NOMO-1 (cell line): Measurements from ENCODE around the gene NSMCE4A.
A peak's percentile ranks its signal among the peaks of the same experiment; 100 is the strongest.
"Not testable (repeated sequence)": the region's sequence is repeated elsewhere in the genome, so short reads cannot be mapped to it uniquely, and the experiment has no call there.

Source experiments
- DNase-seq, 2 experiments: peaks; one replicate each; lab custom pipeline; 2025; ENCODE audit not compliant: unreplicated experiment in 2 of 2; lab: John Stamatoyannopoulos, UW

The NSMCE4A gene

DNA sequence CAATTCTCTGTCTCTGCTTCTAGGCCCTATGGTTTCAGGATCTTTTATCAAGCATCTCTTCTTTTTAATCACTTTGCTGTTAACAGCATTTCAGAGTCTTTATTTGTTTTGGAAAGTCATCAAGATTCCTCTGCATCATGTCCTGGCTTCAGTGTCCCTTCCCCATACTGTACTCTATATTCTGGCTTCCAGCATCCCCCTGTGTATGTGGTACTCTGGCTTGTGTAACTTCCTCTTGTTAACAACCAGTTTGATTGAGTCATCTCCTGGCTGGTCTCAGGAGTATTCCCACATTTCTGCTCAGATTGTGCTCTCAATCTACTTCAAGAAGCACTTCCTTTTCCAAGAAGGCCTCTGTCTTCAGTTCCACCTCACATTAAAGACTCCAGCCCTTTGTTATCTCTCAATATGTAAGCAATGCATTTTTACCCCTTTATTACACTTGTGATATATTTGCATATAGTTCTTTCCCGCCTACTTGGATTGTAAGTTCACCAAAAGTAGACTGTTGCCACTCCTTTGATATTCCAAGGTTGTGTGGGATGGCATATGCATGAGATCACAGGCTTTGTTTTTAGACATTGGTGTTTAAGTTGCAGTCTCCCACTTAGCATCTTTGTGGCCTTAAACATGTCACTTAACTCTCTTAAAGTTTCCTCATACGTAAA, 32.1 kb downstream of the NSMCE4A start:
- DNase-seq = peak; percentile 31 to 75

DNA sequence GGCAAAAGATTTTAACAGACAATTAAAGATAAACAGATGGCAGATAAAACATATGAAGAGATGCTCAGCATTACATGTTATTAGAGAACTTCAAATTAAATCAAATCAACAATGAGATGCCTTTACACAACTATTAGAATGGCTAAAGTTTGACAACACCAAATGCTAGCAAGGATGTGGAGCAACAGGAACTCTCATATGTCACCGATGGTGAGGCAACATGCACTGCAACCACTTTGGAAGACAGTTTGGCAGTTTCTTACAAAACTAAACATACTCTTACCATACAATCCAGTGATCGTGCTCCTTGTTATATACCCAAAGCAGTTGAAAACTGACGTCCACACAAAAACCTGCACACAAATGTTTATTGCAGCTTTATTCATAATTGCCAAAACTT, 33.5 kb downstream of the NSMCE4A start:
- DNase-seq = no peak

DNA sequence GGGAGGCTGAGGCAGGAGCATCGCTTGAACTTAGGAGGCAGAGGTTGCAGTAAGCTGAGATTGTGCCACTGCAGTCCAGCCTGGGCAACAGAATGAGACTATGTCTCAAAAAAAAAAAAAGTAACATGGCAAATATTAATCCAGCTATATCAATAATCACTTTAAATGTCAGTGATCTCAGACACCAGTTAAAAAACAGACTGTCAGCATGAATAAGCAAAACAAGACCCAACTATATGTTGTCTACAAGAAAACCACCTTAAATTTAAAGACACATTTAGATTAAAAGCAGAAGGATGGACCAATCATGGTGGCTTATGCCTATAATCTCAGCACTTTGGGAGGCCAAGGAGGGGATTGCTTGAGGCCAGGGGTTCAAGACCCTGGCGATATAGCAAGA, 38.7 kb downstream of the NSMCE4A start:
- DNase-seq = no peak

DNA sequence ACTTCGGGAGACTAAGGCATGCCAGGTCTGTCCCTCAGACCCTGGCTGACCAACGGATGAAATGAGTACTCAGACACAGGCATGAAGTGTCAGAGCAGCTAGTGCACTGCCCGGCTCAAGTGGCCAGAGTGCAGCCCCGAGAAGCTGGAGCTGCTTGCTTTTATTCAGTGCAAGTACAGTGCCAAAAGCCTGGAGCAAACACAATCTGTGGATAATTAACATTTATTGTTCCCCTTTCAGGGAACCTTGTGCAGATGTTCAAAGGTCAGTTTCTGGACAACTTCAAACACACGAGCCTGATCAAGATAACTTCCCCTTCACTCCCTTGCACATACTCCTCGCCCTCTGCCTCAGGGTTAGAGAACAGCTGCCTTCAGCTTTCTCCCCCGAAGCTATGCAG, 39.3 kb downstream of the NSMCE4A start:
- DNase-seq = peak; percentile 38 to 89

GRCh38 chr10:121930268-121931085, 44.5 kb downstream of the NSMCE4A start:
- not testable (repeated sequence) for DNase-seq

GRCh38 chr10:121929585-121930267, 45.3 kb downstream of the NSMCE4A start:
- DNase-seq = not testable (repeated sequence)

- DNase-seq = no peak
These were observed 46.5 kb downstream of the NSMCE4A start for GRCh38 chr10:121928528-121928884.

- peak; percentile 81 to 90 for DNase-seq
These were observed 47.0 kb downstream of the NSMCE4A start, which contains the start of gene ATE1 for GRCh38 chr10:121927841-121928527. Gene ATE1 (minus strand): TSS chr10:121928031. CDS start chr10:121927949, 82 bp downstream.

- peak in 1 of 2 experiments; percentile 16 for DNase-seq
These were observed 47.6 kb downstream of the NSMCE4A start for GRCh38 chr10:121927318-121927840.

DNA sequence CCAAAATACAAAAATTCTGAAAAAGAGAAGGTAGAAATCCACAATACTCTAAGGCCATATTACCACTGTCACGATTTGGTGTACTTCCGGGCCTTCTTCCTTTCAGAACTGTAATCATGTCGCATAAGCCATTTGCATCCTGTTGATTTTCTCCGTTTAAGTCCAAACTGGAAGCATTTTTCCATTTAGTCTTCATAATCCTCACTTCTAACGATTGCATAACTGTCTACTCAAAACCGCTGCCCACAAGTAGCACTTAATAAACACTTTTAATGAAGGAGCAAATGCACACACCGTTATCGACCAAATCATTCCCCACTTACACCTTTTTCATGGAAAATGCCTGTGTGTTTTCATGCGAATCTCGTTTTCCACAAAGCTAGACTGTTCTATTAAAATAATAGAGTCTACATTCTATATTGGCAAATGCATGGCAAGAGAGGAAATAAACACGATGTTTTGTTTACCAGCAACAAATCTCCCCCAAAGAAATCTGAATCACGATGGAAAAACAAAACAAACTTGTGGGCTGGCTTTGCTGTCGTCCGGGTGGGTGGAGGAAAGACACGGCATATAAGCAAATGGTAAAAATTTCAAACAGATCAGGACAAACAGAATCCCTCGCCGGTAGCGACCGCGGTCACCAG, 48.2 kb downstream of the NSMCE4A start:
- peak in 1 of 2 experiments; percentile 28 for DNase-seq

GRCh38 chr10:121926157-121926556, 48.9 kb downstream of the NSMCE4A start:
- DNase-seq = no peak

GRCh38 chr10:121921238-121921931, 53.6 kb downstream of the NSMCE4A start:
- DNase-seq = no peak

DNA sequence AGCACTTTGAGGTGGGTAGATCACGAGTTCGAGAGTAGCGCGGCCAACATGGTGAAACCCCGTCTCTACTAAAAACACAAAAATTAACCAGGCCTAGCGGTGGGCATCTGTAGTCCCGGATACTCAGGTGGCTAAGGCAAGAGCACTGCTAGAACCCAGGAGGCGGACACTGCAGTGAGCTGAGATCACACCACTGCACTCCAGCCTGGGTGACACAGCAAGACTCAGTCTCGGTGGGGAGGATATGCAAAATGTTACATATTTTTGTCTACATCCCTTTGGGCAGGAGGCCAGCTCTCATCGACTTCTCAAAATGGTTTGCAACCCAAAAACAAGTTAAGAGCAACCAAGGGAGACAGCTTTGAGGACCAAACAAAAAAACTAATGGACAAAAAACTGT, 55.4 kb downstream of the NSMCE4A start:
- no peak for DNase-seq

DNA sequence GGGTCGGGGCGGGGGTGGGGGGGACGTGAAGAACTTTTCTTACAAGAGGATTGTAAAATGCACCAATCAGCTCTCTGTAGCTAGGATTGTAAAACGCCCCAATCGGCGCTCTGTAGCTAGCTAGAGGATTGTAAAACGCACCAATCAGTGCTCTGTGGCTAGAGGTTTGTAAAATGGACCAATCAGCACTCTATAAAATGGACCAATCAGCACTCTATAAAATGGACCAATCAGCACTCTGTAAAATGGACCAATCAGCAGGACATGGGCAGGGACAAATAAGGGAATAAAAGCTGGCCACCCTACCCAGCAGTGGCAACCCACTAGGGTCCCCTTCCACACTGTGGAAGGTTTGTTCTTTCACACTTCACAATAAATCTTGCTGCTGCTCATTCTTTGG, 56.2 kb downstream of the NSMCE4A start:
- not testable (repeated sequence) for DNase-seq

GRCh38 chr10:121914661-121915060, 60.4 kb downstream of the NSMCE4A start:
- DNase-seq = no peak

DNA sequence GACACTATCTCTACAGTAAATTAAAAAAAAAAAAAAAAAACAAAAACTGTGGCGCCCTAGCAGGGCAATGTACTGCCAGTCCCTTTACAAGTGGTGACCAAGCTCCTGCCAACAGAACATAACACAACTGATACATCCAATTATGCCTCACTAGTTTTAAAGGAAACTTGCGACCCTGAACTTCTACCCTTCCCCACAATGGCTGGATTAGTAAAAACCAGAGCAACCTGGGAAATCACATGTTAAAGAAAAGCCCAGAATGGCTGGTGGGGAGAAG, 63.7 kb downstream of the NSMCE4A start:
- no peak for DNase-seq

GRCh38 chr10:121910673-121911420, 64.2 kb downstream of the NSMCE4A start:
- no peak for DNase-seq
